HG03280 (cell line): Measurements from ENCODE around the gene YJEFN3.

Experiments
- ATAC-seq: cut with Tn5 transposase; IDR thresholded peaks from one replicate; pipeline ENCODE4 v1.9.1; 2021; ENCODE audit warnings: mild to moderate bottlenecking, moderate library complexity; ENCODE audit not compliant: unreplicated experiment

Gene YJEFN3

GRCh38 chr19:19495614-19496603, 32.8 kb upstream of the YJEFN3 start:
- ATAC-seq = no peak

DNA sequence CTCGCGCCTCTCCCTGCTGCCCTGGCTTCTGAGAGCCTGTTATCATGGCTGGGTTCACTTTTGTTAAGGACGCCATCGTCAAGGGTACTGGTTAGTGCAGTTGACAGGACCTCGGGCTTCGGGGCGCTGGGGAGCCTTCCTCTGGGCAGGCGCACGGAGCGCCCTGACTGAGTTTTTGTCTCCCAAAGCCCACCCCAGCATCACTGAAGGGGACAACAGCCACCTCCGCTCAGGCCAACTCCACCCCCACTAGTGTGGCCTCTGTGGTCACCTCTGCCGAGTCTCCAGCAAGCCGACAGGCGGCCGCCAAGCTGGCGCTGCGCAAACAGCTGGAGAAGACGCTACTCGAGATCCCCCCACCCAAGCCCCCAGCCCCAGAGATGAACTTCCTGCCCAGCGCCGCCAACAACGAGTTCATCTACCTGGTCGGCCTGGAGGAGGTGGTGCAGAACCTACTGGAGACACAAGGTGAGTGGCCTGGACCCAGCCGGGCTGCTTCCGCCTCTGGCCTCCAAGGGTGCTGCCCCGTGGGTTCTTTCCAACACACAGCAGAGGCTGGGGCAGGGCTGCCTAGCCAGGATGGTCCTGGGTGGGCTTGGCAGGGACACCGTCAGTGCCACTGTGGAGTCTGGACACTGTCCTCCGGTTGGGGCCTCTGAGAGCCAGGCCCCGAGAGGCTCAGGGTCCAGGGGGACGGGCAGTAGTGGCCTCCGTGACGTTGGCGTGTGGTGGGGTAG, 30.3 kb upstream of the YJEFN3 start:
- no peak for ATAC-seq

- no peak for ATAC-seq
Measured at GRCh38 chr19:19499272-19499995, 29.3 kb upstream of the YJEFN3 start.

DNA sequence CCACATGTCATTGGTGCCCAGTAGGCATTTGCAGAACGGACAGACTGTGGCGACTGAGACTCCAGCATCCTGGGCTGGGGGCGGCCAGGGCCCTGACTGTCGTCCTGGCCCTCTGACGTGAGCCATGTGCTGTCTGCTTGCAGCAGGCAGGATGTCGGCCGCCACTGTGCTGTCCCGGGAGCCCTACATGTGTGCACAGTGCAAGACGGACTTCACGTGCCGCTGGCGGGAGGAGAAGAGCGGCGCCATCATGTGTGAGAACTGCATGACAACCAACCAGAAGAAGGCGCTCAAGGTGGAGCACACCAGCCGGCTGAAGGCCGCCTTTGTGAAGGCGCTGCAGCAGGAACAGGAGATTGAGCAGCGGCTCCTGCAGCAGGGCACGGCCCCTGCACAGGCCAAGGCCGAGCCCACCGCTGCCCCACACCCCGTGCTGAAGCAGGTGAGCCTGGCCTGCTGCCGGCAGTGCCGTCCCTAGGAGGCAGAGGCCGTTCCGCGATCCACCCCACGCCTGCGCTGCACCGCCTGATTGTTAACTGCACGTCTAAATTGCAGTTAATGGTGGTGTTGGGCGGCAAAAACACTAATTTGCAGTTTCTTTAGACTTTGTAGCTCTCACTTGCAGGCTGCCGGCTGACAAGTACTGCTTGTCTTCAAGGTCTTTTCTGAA, 27.6 kb upstream of the YJEFN3 start:
- ATAC-seq = no peak

GRCh38 chr19:19501798-19502197, 26.9 kb upstream of the YJEFN3 start:
- no peak for ATAC-seq

GRCh38 chr19:19502281-19502680, 26.4 kb upstream of the YJEFN3 start:
- ATAC-seq = no peak

DNA sequence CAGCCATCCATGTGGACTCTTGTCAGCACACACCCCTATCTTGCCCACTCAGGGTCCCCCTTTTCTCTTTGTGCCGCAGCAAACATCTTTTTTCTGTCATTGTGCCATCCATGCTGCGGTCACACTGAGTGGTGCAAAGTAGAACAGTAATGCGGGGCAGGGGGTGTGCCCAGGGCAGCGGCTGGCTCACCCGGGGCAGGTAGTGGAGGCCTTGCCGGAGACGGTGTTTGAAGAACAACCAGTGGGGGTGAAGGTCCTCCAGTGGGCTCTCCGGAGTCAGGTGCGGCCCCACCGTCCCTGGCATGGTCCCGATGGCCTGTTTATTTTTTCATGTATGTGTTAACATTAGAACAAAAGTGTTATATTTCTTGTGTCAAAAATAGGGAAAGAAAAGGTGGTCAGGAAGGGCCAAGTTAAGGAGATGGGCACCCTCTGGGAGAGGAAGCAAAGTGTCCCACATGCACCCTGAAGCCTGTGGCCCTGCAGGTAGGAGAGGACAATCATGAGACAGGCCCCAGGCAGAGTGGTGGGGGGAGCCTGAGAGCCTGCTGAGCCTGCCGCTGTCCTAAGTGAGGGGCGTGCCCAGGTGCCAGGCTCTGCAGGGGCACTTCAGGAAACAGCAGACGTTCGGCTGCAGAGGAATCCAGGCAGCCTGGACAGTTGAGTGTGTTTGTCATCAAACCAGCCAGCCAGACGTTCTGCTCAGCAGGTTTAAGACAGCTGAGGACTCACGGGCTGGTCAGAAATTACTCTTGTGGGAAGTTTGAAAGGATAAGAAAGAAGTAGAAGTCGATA, 25.7 kb upstream of the YJEFN3 start:
- no peak for ATAC-seq

DNA sequence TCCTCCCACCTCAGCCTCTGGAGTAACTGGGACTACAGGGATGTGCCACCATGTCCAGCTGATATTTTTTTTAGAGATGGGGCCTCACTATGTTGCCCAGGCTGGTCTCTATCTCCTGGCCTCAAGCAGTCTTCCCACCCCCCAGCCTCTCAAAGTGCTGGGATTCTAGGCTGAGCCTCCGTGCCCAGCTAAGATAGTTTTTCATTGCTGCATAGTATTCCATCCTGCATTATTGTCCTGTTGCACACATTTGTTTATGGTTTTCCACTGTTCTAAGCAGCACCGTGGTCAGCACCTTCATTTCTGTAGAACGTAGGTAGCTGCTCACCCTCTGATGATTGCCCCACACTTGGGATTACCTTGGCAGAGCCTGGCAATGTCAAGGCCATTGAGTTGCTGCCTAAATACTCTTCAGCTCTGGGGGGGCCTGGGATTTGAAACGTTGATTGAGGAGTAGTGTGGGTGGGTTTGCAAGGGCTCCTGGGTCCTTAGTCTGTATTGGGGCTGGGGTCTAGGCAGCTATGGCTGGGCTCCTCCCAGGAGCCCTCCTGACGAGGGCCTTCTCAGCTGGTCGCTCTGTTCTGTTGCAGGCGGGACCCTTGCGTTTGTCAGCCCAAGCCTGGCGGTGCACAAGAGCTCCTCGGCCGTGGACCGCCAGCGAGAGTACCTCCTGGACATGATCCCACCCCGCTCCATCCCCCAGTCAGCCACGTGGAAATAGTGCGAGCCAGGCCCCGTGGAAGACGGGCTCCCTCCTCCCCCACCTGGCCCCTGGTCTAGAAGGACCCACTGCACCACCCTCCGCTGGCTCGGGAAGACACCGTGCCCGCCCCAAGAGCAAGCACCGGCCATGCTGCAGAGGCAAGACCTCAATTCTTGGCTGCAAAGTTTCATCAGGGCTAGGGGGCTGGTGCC, 23.7 kb upstream of the YJEFN3 start:
- no peak for ATAC-seq

DNA sequence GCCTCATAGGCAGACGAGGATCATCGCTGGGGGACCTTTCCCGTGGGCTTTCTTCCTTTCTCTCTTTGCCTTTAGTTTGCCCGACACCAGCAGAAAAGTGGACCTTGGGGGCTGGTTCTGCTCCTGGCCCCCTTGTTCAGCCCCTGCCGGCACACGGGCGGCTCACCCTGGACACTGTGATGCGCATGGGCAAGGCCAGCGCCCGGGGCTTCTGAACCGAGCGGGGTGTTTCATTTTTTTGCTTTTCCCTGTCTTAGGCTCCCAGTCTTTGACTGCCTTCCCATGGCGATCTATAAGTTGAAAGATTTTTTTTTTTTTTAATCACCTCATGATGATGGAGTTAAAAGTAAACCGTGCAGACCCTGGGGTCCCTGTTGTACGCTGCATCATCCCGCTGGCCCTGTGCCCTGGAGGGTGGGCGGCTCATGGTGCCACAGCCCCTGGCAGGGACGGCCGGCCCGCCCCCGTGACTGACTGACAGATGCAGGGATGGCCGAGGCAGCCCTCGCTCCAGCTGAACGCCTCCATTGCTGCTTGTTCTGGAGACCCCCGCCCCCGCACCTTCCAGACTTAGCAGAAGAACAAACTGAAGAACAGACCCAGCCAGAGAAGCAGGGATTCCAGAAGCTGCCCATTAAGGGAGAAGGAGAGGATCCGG, 22.9 kb upstream of the YJEFN3 start:
- no peak for ATAC-seq

DNA sequence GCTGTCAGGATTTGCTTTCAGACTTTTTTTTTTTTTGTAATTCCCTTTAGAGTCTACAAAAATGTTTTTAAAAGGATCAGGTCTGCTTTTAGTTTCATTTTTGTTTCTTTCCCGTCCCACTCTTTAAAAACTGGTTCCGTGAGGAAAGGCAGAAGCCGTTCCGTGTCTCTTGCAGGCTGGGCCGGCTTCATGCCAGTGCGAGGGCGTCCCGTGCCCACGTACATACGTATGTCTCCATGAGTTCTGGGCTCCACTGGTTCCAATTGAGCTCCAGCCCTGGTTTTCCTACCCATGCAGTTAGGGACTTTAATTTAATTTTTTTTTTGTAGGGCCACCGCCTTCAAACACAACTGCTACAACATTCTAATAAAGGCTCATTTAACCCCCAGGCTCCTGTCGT, 22.1 kb upstream of the YJEFN3 start:
- no peak for ATAC-seq

DNA sequence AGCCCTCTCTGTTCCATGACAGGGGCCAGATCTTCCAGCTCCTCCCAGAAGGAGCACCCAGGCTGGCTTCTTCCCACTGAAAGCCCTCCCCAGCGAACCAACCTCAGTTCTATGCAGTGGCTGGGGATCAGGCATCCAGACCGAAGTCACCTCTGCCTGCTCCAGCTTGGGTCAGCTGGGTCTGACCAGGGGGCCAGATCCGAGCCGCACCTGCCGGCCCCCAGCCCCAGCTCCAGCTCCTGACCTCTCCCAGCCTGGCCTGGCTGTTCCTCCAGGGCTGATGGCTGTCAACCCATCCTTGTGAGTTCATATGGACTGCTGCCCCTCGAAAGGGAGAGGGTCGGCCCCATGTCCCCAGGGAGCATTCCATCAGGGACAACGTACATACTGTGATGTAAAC, 21.4 kb upstream of the YJEFN3 start:
- ATAC-seq = no peak

GRCh38 chr19:19508217-19508616, 20.5 kb upstream of the YJEFN3 start:
- no peak for ATAC-seq

GRCh38 chr19:19510432-19510831, 18.3 kb upstream of the YJEFN3 start:
- ATAC-seq = no peak

DNA sequence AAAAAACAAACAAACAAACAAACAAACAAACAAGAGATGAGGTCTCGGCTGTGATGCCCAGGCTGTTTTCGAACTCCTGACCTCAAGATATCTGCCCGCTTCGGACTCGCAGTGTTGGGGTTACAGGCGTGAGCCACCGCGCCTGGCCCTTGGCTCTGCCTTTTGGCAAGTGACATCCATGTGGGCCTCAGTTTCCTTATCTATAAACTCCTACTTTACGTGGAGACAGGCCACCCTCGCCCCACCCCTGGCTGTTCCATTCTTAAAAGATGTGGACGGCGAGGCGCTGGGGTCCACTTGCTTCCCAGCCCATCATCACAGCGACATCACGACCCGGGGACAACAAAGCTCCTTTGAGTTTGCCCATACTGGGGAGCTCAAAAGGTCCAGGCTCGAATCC, 15.0 kb upstream of the YJEFN3 start:
- ATAC-seq = no peak

GRCh38 chr19:19514215-19514657, 14.5 kb upstream of the YJEFN3 start:
- ATAC-seq = no peak

GRCh38 chr19:19514881-19515641, 13.7 kb upstream of the YJEFN3 start, which contains the start of gene TSSK6:
TSSK6 (minus strand) TSS chr19:19515548; CDS start chr19:19515427, 121 bp downstream.
- ATAC-seq = no peak
